Activated CD8-positive, alpha-beta memory T cell treated with anti-CD3 and anti-CD28 coated beads for 1 hour (primary cell): ENCODE results near the gene ZCCHC10.
"Not testable (repeated sequence)": the region's sequence is repeated elsewhere in the genome, so short reads cannot be mapped to it uniquely, and the experiment has no call there.

ENCODE experiments used
- DNase-seq, 2 donors: peaks; one replicate each; pipeline ENCODE4 v3.0.0-alpha.2; 2020; ENCODE audit warnings: low read depth in 1 of 2; ENCODE audit errors: extremely low read depth in 1 of 2

ZCCHC10 gene

GRCh38 chr5:132979976-132980375, 46.4 kb downstream of the ZCCHC10 start:
- no peak for DNase-seq

DNA sequence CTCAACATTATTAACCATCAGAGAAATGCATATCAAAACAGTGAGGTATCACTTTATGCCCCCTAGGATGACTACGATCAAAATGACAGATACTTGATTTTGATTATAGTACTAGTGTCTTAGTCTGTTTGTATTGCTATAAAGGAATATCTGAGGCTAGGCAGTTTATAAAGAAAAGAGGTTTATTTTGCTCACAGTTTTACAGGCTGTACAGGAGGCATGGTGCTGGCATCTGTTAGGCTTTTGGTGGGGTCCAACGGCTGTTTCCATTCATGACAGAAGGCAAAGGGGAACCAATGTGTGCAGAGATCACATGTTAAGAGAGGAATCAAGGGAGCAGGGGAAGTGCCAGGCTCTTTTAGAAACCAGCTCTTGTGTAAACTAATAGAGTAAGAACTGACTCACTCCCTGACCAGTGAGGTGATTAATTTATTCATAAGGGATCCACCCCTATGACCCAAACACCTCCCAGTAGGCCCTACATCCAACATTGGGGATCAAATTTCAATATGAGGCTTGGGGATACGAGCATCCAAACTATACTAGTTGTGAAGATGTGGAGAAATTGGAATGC, 46.9 kb downstream of the ZCCHC10 start:
- no peak for DNase-seq

GRCh38 chr5:132976852-132977251, 49.5 kb downstream of the ZCCHC10 start:
- DNase-seq = no peak

DNA sequence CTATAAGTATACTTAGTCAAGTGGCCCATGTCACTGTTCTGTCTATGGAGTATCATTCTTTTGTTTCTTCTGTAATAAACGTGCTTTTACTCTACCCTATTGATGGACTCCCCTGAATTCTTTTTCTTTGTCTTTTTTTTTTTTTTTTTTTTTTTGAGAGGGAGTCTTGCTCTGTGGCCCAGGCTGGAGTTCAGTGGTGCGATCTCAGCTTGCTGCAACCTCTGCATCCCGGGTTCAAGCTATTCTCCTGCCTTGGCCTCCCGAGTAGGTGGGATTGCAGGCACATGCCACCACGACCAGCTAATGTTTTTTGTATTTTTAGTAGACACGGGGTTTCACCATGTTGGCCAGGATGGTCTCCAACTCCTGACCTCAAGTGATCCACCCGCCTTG, 53.9 kb downstream of the ZCCHC10 start:
- DNase-seq = not testable (repeated sequence)

DNA sequence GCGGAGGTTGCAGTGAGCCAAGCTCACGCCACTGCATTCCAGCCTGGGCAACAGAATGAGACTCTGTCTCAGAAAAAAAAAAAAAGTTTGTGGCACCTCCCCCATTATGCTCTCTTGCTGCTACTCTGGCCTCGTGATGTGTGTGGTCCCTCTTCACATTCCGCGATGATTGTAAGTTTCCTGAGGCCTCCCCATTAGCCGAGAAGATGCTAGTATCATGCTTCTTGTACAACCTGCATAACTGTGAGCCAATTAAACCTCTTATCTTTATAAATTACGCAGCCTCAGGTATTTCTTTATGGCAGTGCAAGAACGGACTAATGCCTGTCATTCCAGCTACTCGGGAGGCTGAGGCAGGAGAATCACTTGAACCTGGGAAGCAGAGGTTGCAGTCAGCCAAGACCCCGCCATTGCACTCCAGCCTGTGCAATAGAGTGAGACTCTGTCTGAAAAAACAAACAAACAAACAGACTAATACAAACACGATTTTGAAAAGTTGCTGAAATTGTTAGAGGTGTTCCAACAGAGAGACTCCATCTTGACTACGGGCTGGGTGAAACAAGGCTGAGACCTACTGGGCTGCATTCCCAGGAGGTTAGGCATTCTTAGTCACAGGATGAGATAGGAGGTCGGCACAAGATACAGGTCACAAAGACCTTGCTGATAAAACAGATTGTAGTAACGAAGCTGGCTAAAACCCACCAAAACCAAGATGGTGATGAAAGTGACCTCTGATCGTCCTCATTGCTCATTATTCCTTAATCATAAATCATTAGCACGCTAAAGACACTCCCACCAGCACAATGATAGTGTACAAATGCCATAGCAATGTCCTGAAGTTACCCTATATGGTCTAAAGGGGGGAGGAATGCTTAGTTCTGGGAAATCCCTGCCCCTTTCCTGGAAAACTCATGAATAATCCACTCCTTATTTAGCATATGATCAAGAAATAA, 54.6 kb downstream of the ZCCHC10 start:
- DNase-seq = no peak

DNA sequence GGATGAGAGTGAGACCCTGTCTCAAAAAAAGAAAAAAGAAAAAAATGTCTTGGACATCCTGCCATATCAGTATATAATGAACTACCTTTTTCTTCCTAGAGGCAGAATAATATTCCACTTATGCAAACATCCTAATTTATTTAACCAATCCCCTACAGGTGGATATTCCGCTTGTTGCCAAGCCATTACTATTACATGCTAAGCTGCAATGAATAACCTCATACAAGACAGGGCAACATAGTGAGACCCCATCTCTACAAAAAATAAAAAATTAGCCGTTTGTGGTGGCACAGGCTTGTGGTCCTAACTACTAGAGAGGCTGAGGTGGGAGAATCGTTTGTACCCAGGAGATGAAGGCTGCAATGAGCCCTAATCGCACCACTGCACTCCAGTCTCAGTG, 61.2 kb downstream of the ZCCHC10 start:
- DNase-seq = no peak

- peak; percentile 68 to 74 for DNase-seq
Measured at GRCh38 chr5:132963171-132964104, 62.9 kb downstream of the ZCCHC10 start, which contains the start of gene AFF4. Gene AFF4 (minus strand): TSS chr5:132963634. CDS start chr5:132937189, 26,445 bp downstream.

- DNase-seq = no peak
Measured at GRCh38 chr5:132962429-132963021, 63.8 kb downstream of the ZCCHC10 start.

DNA sequence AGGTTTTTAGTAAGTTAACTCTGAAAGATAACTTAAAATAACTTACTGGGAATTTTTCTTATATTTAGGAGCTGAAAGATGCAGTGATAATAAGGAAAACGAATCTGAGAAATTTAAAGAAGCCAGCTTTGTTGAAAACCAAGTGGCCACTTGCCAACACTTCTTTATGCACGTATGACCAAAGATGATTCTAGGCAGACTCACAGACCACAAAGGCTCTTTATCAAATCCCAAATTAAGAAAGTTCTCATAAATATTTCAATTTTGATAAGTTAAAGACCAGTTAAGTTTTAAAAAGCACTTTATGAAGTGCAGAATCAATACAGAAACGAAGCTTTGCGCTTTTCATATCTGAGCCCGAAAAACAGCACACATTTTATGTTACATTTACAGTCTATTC, 64.5 kb downstream of the ZCCHC10 start:
- no peak for DNase-seq

DNA sequence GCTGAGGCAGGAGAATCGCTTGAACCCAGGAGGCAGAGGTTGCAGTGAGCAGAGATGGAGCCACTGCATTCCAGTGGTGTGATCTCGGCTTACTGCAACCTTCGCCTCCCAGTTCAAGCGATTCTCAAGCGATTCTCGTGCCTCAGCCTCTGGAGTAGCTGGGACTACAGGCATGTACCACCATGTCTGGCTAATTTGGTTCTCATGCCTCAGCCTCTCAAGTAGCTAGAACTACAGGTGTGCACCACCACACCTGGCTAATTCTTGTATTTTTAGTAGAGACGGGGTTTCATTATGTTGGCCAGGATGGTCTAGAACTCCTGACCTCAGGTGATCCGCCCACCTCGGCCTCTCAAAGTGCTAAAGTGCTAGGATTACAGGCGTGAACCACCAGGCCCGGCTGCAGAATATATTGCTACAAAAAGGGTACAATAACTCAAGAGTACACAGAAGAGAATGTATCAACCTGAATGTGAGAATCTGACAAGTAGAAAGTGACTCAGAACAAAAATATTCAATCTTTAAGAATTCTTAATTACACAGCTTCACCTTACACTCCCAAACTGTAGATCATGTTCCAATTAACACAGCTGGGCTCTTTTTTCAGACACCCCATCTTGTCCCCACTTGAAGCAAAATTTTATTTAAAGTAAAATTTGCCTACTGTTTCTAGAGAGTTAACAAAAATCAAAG, 65.1 kb downstream of the ZCCHC10 start:
- DNase-seq = not testable (repeated sequence)

GRCh38 chr5:132956166-132956799, 70.1 kb downstream of the ZCCHC10 start:
- not testable (repeated sequence) for DNase-seq

- no peak for DNase-seq
Measured at GRCh38 chr5:132953710-132954109, 72.6 kb downstream of the ZCCHC10 start.

- no peak for DNase-seq
Measured at GRCh38 chr5:132952829-132953228, 73.5 kb downstream of the ZCCHC10 start.

DNA sequence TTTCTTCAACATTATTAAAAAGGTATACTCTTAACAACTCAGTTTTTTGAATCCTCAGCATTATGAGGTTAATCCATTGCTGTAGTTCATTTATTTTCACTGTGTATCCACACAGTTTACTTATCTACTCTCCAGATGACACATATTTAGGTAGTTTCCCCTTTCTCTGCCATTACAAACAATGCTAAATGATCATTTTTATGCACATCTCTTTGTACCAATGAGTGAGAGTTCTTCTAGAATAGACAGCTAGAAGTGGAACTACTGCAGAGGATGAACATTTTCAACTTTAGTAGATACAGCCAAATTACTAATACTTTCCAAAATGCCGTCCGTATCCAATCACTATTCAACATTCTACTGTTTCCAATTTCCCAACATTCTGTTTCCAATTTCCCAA, 74.5 kb downstream of the ZCCHC10 start:
- no peak for DNase-seq

DNA sequence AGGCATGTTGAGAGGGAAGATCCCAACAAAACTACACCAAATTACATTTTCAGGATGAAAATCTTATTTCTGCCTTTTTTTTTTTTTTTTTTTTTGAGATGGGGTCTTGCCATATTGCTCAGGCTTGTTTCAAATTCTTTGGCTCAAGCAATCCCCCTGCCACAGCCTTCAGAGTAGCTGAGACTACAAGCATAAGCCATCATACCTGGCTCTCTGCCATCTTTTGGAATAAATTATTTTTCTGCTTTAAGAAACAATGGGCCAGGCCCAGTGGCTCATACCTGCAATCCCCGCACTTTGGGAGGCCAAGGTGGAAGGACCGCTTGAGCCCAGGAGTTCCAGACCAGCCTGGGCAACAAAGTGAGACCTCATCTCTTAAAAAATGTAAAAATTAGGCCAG, 77.2 kb downstream of the ZCCHC10 start:
- no peak for DNase-seq

DNA sequence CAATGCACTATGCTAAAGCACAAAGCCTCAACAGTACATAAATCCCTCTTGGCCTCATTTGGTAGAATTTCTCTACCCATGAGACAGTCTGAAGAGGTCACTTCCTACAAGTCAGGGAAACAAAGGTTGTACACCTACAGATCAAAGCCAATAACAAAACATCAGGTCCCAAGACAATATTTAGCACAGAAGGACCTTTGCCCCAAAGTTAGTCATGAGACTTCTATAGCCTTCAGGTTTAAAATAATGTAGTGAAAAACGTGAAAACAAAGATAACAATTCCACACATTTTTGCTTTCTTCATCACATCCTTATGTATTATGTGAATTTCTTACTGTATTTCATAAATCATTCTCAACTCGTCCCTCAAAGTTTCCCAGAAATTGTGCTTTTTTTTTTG, 78.7 kb downstream of the ZCCHC10 start:
- DNase-seq = no peak
